GOT3 (cell line): ENCODE data around the gene MAP3K20.

ENCODE experiments used
- DNase-seq: peaks from one replicate; lab custom pipeline; 2025; ENCODE audit warnings: mixed read lengths; lab: John Stamatoyannopoulos, UW

MAP3K20 gene

DNA sequence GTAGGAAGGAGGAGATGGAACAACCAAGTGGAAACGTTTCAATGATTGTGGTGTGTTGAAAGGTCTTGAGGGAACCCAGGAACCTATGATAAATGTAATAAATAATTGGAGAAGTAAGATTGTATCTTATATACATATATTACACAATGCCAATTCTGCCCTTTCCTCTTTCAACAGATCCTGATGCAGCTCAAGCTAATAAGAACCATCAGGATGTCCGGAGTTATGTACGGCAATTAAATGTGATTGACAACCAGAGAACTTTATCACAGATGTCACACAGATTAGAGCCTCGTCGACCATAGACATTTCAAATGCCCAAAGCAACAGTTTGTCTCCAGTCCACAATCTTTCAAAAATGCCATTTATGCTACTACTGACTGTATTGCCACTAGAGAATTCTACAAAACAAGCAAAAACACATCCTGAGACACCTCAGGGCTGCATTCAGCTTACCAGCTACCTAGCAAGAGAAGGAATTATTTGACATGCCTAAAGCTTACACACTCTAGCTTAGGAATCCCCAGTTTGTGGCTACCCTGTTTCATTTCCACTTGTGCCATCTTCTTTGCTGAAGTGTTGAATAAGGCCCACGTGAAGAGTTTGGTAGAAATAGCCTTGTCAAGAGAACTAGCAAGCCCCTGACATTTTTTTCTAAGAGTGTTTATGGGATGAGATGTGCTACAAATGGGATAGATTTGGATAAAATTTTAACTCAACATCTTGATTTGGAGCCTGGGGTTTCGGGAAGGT is 24.0 kb upstream of the MAP3K20 start:
- no peak for DNase-seq

DNA sequence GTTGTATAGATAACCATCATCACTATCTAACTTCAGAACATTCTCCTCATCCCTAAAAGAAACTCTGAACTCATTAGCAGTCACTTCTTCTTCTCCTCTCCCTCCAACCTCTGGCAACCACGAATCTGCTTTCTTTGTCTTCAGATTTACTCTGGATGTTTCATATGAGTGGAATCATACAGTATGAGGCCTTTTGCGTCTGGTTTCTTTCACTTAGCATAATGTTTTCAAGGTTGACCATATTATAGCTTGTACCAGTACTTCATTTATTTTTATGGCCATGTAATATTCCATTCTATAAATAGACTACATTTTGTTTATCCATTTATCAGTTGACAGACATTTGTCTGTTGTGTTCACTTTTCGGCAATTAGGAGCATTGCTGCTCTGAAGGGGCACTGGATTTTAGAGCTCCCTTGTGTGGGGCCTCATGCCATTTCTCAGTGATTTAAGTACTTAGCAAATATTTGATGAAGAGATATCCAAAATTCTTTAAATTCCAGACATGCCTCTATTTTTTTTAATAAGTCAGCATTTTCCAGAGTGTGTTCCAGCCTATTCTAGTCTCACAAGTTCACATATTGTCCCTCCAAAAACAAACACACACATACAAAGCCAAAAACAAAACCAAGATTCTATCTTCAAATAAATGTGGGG is 22.5 kb upstream of the MAP3K20 start:
- DNase-seq = no peak

DNA sequence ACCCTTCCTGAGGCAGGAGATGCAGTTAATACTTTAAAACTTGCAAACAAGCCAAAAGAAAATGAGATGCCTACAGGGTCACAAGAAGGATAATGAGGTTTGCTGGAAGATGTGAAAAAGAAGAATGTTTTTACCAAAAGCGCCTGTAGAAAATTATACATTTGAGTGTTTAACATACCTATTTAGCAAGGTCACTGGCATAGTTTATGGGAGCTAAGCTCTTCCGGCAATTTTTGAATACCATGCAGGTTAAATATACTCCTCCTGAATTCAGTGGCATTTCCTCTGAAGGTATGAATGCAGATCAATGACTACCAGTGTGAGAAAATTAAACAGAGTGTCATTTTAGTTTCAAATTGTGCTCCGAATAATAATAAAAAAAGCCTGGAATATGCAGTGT is 21.2 kb upstream of the MAP3K20 start:
- no peak for DNase-seq

DNA sequence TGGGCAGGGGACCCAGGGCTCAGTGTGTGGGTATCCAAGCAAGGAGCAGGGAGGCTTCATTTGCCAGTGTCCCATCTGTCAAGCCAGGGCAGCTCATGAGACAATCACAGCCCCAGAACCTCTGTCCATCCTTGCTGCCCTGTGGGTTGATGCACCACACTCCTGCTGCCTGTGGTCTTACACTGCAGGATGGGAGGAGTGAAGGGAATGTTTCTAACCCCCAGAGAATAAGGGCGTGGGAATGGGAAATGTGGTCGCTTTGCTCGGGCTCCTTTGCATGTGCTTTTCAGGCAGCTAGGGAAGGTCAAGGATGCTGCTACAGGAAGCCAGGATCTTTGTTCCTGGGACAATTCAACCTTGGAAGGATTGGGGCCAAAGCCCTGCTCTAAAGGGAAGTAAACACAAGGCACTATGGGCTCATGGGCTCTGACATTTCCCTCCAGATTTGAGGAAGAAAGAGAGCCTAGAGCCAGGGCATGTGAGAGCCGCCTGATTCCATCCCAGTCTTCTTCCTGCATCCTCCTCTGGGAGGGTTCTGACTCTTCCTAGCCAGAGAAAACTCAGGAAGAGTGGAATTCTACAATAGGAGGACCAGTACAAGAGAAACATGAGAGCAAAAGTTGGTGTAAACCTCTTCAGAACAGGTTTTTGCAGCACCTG is 18.8 kb upstream of the MAP3K20 start:
- no peak for DNase-seq

DNA sequence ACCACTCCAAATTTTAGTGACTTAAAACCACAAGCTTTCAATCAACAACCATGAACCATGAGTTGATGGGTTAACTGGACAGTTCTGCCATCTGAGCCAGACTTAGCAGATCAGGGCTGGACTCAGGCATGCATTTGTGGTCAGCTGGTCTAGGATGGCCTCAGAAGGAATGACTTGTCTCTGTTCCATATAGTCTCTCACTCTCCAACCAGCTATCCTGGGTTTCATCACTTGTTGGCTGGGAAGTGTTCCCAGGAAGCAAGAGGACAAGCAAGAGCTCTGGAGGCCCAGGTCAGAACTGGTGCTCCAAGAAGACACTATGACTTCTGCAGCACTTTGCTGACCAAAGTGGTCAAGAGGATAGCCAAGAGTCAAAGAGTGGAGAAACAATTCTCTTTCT is 17.5 kb upstream of the MAP3K20 start:
- DNase-seq = no peak

DNA sequence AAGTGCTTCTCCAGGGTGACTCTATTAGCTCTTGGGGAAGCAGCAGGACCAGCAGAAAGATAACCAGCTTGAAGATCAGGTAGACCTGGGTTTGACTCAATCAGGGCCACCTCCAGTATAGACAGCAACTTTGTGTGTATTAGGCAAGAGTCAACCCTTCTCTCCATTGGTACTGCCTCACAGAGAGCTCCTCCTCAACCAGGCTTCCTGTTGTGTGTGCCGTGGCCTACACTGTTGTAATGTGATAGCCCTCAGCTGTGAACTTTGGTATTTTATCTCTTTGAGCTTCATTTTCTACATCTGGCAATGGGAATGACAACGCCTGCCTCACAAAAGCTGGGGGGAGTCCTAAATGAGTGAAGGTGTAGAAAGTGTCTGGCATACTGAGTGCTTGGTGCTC is 17.0 kb upstream of the MAP3K20 start:
- DNase-seq = no peak

DNA sequence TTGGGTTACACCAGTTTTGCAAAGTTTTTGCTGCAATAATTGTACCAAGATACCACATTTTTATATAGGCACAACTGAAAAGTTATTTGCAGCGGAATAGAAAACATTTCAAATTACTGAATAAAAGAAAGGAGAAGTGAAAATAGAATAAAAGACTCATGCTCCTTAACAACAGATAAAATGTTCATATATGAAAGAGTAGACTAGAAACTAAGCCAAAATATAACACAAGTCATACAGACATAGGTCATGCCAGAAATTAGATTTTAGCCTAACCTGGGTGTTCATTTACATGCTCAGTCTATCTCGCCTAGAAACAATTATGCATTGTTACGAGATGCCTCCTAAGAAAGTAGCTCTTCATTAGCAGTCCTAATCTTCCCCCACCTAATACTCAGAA is 16.4 kb upstream of the MAP3K20 start:
- no peak for DNase-seq

DNA sequence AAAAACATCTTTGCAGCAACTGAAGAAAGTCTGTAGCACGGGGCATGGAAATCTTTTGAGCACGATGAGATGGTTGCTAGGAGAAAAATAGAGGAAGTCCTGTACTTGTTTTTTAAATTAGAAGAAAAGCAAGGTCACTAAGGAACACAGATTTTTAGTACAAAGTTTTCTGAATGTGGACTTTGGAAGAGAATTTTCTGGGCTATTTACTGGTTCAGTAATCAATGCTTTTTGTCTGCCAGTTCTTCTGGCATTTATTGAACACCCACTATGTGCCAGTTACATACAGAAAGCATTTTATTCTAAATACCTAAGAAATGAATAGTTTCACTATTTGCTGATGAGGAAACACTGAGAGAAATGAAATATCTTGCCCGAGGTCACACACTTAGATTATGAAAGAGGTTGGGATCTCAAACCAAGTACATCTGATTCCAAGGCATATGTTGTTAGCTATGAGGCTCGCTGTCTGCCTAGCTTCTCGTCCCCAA is 15.6 kb upstream of the MAP3K20 start:
- DNase-seq = no peak

DNA sequence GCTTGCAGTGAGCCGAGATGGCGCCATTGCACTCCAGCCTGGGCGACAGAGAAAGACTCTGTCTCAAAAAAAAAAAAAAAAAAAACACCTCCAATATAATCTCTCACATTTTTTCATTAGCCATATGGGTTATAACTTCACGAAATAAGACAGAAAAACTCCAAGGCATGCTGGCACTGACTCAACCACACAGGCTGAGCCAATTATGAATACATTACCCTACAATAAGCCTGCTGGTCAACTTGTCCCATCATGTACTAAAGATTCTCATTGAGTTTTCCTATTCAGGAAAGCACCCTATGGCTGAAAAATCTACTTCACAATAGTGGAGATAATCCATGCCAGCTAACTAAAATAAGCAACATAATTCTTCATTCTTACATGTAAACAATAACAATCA is 12.8 kb upstream of the MAP3K20 start:
- no peak for DNase-seq

DNA sequence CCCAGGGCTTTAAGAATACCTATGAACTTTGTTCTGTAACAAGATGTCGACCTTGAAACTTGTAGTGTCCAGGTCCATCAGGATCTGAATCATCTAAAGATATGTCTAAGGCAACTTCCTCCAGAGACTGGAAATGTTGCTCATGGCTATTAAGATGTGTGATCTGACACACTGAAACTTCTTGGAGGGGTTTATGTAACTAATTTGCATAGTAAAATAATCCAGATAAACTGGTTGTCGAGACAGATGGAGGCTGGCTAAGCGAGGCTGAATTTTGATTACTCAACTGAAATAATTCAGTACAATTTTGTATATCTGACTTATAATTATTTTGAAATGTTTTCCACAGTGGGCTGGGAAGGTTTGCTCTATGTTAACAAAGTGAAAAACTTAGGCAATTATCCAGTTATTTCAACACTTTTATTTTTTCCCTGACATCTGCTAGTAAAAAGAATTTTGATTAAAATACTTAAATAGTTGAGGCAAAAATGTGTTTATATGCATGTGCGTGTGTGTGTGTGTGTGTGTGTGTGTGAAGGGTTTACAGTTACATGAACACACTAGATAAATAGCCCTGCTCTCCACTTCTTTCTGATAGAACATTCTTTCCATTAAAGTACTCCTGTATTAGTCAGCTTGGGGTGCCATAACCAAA is 11.4 kb upstream of the MAP3K20 start:
- no peak for DNase-seq

DNA sequence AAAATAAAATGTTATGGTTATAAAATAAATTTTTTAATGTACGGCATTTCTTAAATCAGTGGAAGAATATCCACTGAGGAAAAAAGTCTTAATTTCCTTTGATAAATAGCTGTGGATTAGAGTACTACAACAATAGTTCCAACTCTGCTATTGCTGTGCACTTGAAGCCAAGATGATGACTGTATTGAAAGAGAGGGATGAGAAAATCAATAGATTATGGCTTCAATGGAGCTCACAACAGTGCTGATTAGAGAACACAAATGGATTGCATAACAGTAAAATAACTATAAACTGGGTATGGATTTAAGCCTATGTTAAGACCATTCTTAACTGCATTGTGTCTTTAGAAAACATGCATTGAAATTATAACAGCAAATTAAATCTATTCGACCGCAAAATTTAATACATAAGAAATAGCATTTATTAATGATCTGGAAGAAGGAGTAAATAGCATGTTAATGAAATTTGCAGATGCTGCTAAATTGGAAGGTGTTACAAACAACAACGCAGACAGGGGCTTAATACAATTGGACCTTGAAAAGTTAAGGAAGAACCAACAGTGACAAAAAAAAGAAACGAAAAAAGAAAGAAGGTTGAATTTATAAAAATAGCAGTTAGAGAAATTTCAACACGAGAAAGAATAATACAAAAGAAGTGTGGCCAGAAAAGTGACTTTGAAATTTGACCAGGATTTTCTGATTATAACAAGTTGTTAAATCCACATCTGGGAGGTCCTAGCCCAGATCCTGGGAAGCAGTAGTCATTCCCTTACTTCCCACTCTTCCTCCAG is 8.6 kb upstream of the MAP3K20 start:
- DNase-seq = no peak

DNA sequence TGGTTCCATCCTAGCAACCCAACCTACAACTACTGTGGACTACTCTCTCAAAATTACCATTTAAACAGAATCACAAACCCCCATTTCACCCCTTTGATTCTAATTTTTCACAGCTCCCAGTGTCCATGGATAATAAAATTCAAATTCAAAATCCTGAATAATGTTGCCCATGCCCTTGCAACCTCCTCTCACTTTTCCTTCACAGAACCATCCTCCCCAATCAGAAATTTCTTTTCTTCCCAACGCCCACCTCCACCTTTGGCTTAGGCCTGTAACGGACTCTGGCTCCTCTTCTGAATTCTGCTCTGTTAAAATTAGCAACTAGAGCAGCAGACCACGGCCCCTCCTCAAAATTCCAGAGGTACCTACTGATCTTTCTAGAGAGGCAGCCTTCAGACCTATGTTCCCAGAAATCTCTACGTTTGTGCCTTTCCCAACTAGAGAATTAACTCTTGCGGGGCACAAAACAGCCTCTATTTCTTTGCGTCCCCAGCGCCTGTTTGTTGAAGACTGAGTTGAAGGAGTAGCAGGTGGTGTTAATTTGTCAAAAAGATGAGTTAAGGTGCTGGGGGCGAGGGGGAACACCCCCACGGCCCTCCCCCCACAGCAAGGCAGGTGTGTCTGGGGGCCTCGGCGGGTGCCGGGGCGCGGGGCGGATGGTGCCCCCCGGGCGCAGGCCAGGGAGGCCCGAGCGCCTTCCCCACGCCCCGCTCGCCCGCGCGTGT is 428 bp upstream of the MAP3K20 start:
- DNase-seq = no peak

DNA sequence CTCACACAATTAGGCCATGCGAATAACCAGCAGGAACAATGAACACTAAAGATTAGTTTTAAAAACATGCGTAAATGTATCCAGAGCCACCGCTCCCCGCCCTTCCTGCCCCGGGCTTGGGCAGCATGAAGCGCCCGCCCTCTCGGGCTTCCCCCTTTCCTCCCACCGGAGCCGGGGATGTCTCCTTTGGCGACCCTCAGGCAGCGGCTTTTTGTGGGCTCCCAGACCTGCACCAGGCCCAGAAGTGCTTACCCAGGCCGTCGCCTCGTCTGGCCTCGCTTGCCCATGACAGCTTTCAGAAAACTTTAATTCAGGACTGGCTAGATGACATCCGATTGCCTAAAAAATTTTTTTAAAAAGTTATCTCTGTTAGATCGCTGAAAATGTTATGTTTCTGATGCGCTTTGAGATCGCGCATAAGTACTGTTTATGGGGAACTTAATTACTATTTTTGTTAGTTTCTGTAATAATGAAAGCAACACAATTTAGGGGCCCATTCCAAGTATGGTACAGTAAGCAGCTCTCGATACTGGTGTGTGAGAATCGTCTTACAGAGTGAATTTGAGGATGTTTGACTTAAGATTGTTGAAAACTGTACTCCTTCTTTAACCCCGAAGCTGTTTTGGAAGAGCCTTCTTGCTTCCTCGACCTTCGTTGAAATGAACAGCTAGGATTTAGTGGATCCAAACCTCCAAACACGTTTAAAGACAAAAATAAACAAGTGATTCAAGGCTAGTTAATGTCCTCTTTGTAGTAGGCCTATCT is 1.1 kb downstream of the MAP3K20 start:
- peak; percentile 23 for DNase-seq

DNA sequence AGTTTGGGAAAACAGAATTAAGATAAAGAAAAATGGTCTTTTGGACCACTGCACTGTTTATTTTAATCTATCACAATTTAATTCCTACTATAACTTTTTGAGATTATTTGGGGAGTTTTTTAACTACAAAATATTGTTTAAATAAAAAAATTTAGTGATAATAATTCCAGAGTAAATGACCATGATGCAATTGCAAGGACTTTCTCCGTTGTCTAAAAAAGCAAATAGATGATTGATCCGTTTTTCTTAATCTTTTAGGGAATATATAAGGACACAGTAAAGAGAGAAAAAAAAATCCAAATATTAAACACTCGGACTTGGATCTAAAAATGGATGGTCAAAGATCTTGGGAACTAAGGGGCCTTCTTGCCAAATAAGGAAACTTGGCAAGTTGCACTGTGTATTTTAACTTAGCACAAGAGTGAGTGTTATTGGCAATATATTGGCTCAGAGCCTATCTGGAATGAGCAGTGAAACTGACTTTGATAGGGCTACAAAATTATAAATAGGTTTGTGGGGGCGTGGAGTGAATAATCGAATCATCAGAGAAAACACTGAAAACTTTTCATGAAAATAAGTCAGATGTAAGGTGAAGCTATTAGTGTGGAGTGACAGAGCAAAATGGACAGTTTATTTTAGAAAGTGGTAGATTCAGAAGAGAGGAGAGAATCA is 2.0 kb downstream of the MAP3K20 start:
- DNase-seq = no peak

DNA sequence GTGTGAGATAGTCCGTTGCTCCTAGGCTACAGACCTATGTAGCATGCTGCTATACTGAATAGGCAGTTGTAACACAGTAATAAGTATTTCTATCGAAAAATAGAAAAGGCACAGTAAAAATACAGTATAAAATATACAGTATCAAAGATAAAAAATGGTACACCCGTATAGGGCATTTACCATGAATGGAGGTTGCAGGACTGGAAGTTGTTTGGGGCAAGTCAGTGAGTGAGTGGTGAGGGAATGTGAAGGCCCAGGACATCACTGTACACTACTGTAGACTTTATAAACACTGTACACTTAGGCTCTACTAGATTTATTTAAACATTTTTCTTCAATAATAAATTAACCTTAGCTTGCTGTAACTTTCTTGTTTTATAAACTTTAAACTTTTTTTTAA is 3.5 kb downstream of the MAP3K20 start:
- no peak for DNase-seq

DNA sequence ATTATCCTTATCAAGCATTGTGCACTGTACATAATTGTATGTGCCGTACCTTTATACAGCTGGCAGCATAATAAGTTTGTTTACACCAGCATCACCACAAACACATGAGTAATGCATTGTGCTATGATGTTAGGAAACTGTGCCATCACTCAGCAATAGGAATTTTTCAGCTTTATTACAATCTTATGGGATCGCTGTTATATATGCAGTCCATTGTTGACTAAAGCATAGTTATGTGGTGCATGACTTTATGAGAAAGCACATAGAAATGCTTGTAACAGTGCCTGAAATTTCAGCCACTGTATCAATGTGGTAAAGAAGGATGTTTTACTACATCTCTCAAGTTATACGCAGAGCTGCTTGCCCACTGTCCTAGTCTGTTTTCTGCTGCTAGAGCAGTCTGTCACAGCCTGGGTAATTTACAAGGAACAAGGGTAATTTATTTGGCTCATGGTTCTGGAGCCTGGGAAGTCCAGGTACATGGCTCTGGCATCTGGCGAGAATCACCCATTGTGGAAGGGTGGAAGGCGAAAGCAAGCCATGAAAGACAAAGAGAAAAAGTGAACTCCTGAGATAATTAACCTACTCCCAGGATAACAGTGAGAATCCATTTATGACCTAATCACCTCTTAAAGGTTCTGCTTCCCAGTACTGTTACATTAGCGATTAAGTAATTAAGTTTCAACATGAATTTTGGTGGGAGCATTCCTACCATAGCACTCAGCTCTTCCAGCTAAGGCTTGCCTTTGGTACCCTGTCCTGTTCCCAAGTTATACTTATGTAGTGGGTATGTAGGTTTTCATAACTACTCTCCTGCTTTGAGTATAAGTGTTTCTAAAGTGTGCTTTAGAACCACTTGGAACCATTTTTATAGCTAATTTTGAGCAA is 4.6 kb downstream of the MAP3K20 start:
- DNase-seq = no peak

DNA sequence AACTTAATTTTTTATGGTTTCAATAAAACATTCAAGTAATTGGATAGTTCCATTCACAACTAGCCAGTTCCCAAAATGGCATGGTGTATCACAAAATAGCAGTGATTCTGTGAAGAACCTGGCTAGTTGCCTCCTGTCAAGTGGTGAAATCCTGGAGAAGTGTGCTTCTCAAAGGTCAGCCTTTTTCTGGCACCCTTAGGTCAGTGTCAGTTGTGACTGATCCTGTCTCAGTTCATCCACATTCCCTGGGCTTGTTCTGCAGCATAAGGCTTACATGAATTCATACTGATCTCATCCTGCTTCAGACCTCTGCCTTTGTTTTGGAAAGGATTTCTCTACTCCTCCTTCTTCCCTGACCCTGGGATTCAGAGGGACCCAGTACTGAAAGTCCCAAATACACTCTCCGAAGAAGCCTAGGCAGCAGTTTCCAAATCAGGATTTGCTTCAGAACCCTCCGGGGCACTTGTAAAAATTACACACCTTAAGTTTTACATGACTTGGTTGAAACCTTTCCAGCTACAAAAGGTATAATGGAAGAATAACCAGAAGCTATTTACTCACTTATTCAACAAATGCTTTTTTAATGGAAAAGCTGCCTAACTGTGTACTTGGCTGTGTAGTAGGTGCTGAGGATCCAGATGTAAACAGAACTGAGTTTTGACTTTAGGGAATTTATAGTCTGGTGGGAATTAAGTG is 11.0 kb downstream of the MAP3K20 start:
- no peak for DNase-seq

DNA sequence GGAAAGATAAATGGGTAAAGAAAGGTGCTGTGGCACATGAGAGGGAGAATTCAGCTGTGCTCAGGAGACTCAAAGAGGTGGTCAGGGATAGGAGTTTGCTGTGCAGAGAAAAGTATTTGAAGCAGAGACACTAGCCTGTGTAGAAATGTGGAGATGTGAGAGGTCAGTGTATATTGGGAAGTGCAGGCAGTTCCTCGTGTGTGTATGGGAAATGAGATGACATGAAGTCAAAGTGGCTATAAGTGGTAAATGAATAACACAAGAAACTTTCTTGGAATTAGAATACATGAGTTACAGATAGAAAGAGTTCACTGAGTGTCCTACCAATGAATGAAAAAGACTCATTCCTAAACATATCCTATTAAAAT is 11.6 kb downstream of the MAP3K20 start:
- no peak for DNase-seq
